GM23338 (cell line): ENCODE measurements around the gene TIMM22. TPM values are rescaled to one million over a fixed set of nuclear protein-coding genes. Genes with fewer than 3 reads are reported as not detected.
A peak's percentile ranks its signal among the peaks of the same experiment; 100 is the strongest.
"Not testable (repeated sequence)": the region's sequence is repeated elsewhere in the genome, so short reads cannot be mapped to it uniquely, and the experiment has no call there.

Experiments used
- ATAC-seq: fragments of 200-7000 bp; cut with Tn5 transposase; 3 replicates; pipeline ENCODE4 v1.9.1; 2020
- DNase-seq: peaks from one replicate; pipeline ENCODE4 v3.0.0-alpha.2; 2015; ENCODE audit warnings: low spot score
- H2AFZ ChIP-seq: fragments of 200-600 bp; sonication (generic); 2 replicates; pipeline ENCODE4 v1.8.0; 2016; ENCODE audit warnings: antibody characterized with exemption, mild to moderate bottlenecking, moderate library complexity
- H3F3A ChIP-seq: fragments of 200-600 bp; sonication (generic); replicated peaks from 2 replicates; pipeline ENCODE4 v1.8.0; 2017; ENCODE audit warnings: antibody characterized with exemption, mixed run types, low read depth
- H3K27ac ChIP-seq: fragments of 200-600 bp; sonication (generic); 2 replicates; pipeline ENCODE4 v1.6.1; 2016; ENCODE audit warnings: low read depth
- H3K27me3 ChIP-seq: fragments of 200-600 bp; sonication (generic); 2 replicates; pipeline ENCODE4 v1.8.0; 2016; ENCODE audit warnings: mild to moderate bottlenecking, mixed run types, moderate library complexity; ENCODE audit not compliant: insufficient read depth
- H3K36me3 ChIP-seq: fragments of 200-600 bp; sonication (generic); 2 replicates; pipeline ENCODE4 v1.8.0; 2016; ENCODE audit warnings: mild to moderate bottlenecking; ENCODE audit not compliant: insufficient read depth
- H3K4me1 ChIP-seq: fragments of 200-600 bp; sonication (generic); 2 replicates; pipeline ENCODE4 v1.8.0; 2016; ENCODE audit warnings: mild to moderate bottlenecking, moderate library complexity; ENCODE audit not compliant: insufficient read depth
- H3K4me2 ChIP-seq: fragments of 200-600 bp; sonication (generic); 2 replicates; pipeline ENCODE4 v1.7.1; 2017; ENCODE audit warnings: mixed run types
- H3K4me3 ChIP-seq: fragments of 200-600 bp; sonication (generic); 2 replicates; pipeline ENCODE4 v1.6.1; 2016; ENCODE audit warnings: mixed run types
- H3K79me2 ChIP-seq: fragments of 200-600 bp; sonication (generic); replicated peaks from 2 replicates; pipeline ENCODE4 v1.8.0; 2017; ENCODE audit warnings: mild to moderate bottlenecking; ENCODE audit not compliant: insufficient read depth
- H3K9me2 ChIP-seq: fragments of 200-600 bp; sonication (generic); 2 replicates; pipeline ENCODE4 v1.8.0; 2017; ENCODE audit not compliant: insufficient read depth
- H4K20me1 ChIP-seq: fragments of 200-600 bp; sonication (generic); replicated peaks from 2 replicates; pipeline ENCODE4 v1.8.0; 2017; ENCODE audit warnings: mild to moderate bottlenecking; ENCODE audit not compliant: insufficient read depth
- H3K27ac Mint-ChIP-seq: 2 replicates; pipeline ENCODE4 v1.8.0; 2020; ENCODE audit warnings: inconsistent platforms, mild to moderate bottlenecking, moderate library complexity, mixed read lengths
- H3K27me3 Mint-ChIP-seq: 3 replicates; pipeline ENCODE4 v1.8.0; 2022; ENCODE audit warnings: low read depth, mild to moderate bottlenecking, moderate library complexity, mixed read lengths, inconsistent platforms; ENCODE audit not compliant: insufficient read depth, poor library complexity
- H3K36me3 Mint-ChIP-seq: 3 replicates; pipeline ENCODE4 v1.8.0; 2021; ENCODE audit warnings: low read depth, mild to moderate bottlenecking, inconsistent platforms, moderate library complexity, mixed read lengths
- H3K4me1 Mint-ChIP-seq: 3 replicates; pipeline ENCODE4 v1.8.0; 2020; ENCODE audit warnings: mild to moderate bottlenecking, inconsistent platforms, mixed read lengths
- H3K4me3 Mint-ChIP-seq: 3 replicates; pipeline ENCODE4 v1.8.0; 2021; ENCODE audit warnings: moderate library complexity, mild to moderate bottlenecking, inconsistent platforms, mixed read lengths
- H3K9me3 Mint-ChIP-seq: 3 replicates; pipeline ENCODE4 v1.8.0; 2020; ENCODE audit warnings: moderate library complexity, mild to moderate bottlenecking, inconsistent platforms, mixed read lengths
- CREB1 ChIP-seq: fragments of 250-450 bp; sonication (Bioruptor Pico); IDR thresholded peaks from 2 replicates; pipeline ENCODE4 v1.5.0; 2020; ENCODE audit warnings: low read depth, mild to moderate bottlenecking, moderate library complexity
- EZH2phosphoT487 ChIP-seq: fragments of 200-600 bp; sonication (generic); IDR thresholded peaks from one replicate; pipeline ENCODE4 v1.8.1; 2018; ENCODE audit warnings: antibody characterized with exemption; ENCODE audit not compliant: unreplicated experiment
- POLR2AphosphoS5 ChIP-seq: IDR thresholded peaks from 2 replicates; pipeline ENCODE4 v1.6.1; 2016; ENCODE audit warnings: antibody characterized with exemption, low read depth
- STAT1 ChIP-seq: IDR thresholded peaks from one replicate; pipeline ENCODE4 v1.6.1; 2016; ENCODE audit warnings: antibody characterized with exemption; ENCODE audit not compliant: unreplicated experiment
- ZNF114 ChIP-seq: fragments of 250-450 bp; sonication (Bioruptor Pico); IDR thresholded peaks from 2 replicates; pipeline ENCODE4 v1.5.0; 2020; ENCODE audit warnings: mild to moderate bottlenecking, moderate library complexity
- ZNF331 ChIP-seq: fragments of 250-450 bp; sonication (Bioruptor Pico); IDR thresholded peaks from 2 replicates; pipeline ENCODE4 v1.5.0; 2020; ENCODE audit warnings: low read depth, mild to moderate bottlenecking, moderate library complexity
- polyA plus RNA-seq: library from polyadenylated mRNA; unstranded; fragments of >200 nt; fragmentation: Nextera tagmentation; extraction: Ambion mirVana; gene quantifications from 2 replicates; pipeline ENCODE4 v1.2.1, GENCODE V29; 2016
- total RNA-seq: library from RNA; depleted of rRNA; stranded (reverse); fragments of >200 nt; shearing (Covaris generic); gene quantifications from 2 replicates; pipeline ENCODE4 v1.2.3, GENCODE V29; 2014
- TF ChIP-seq, protein P1 (sequence below): IDR thresholded peaks from 2 replicates; pipeline ENCODE4 v1.6.1; 2016; ENCODE audit warnings: antibody characterized with exemption
- TF ChIP-seq, protein P2 (sequence below): IDR thresholded peaks from one replicate; pipeline ENCODE4 v1.6.1; 2018; ENCODE audit warnings: antibody characterized with exemption; ENCODE audit not compliant: unreplicated experiment
- TF ChIP-seq, protein P3 (sequence below), 2 experiments: fragments of 200-600 bp in 1 of 2; sonication (generic) in 1 of 2; conservative IDR thresholded peaks; 2 replicates each; pipeline versions ENCODE4 v1.5.1 to v1.6.1; 2016 to 2017; ENCODE audit warnings: antibody characterized with exemption in 2 of 2, low read depth in 2 of 2, mild to moderate bottlenecking in 2 of 2, moderate library complexity in 1 of 2

The TIMM22 gene
- total and polyA plus RNA-seq, 2 experiments from 2014 or later, result 21.9 to 24.4 TPM

DNA sequence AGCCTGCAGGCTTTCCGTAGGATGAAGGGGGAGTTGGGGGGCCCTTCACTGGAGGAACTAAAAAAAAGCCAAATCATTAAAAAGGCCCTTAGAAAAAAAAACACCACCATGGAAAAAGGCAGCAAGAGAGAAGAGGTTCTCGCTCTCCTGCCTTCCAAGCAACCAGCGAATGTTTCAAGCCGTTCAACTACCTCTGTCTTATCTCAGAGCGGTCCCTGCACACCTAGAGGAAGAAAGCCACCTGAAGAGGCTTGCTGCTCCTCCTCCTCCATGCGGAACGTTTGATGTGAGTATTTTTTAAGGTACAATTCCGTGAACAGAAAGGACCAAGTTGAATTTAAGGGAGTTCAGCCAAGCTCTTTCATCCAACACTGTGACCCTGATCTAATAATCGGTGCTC lies 26.6 kb upstream of the TIMM22 start (continued):
- TF ChIP-seq, protein P1, sequence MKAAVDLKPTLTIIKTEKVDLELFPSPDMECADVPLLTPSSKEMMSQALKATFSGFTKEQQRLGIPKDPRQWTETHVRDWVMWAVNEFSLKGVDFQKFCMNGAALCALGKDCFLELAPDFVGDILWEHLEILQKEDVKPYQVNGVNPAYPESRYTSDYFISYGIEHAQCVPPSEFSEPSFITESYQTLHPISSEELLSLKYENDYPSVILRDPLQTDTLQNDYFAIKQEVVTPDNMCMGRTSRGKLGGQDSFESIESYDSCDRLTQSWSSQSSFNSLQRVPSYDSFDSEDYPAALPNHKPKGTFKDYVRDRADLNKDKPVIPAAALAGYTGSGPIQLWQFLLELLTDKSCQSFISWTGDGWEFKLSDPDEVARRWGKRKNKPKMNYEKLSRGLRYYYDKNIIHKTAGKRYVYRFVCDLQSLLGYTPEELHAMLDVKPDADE, result no peak
- TF ChIP-seq CREB1 (CRISPR knock-in tag) (no peak), STAT1 (no peak), POLR2AphosphoS5 (no peak), EZH2phosphoT487 (no peak), ZNF331 (no peak), ZNF114 (CRISPR knock-in tag) (no peak)
- TF ChIP-seq, protein P2, sequence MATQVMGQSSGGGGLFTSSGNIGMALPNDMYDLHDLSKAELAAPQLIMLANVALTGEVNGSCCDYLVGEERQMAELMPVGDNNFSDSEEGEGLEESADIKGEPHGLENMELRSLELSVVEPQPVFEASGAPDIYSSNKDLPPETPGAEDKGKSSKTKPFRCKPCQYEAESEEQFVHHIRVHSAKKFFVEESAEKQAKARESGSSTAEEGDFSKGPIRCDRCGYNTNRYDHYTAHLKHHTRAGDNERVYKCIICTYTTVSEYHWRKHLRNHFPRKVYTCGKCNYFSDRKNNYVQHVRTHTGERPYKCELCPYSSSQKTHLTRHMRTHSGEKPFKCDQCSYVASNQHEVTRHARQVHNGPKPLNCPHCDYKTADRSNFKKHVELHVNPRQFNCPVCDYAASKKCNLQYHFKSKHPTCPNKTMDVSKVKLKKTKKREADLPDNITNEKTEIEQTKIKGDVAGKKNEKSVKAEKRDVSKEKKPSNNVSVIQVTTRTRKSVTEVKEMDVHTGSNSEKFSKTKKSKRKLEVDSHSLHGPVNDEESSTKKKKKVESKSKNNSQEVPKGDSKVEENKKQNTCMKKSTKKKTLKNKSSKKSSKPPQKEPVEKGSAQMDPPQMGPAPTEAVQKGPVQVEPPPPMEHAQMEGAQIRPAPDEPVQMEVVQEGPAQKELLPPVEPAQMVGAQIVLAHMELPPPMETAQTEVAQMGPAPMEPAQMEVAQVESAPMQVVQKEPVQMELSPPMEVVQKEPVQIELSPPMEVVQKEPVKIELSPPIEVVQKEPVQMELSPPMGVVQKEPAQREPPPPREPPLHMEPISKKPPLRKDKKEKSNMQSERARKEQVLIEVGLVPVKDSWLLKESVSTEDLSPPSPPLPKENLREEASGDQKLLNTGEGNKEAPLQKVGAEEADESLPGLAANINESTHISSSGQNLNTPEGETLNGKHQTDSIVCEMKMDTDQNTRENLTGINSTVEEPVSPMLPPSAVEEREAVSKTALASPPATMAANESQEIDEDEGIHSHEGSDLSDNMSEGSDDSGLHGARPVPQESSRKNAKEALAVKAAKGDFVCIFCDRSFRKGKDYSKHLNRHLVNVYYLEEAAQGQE, result no peak
- TF ChIP-seq, protein P3, sequence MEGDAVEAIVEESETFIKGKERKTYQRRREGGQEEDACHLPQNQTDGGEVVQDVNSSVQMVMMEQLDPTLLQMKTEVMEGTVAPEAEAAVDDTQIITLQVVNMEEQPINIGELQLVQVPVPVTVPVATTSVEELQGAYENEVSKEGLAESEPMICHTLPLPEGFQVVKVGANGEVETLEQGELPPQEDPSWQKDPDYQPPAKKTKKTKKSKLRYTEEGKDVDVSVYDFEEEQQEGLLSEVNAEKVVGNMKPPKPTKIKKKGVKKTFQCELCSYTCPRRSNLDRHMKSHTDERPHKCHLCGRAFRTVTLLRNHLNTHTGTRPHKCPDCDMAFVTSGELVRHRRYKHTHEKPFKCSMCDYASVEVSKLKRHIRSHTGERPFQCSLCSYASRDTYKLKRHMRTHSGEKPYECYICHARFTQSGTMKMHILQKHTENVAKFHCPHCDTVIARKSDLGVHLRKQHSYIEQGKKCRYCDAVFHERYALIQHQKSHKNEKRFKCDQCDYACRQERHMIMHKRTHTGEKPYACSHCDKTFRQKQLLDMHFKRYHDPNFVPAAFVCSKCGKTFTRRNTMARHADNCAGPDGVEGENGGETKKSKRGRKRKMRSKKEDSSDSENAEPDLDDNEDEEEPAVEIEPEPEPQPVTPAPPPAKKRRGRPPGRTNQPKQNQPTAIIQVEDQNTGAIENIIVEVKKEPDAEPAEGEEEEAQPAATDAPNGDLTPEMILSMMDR (conservative IDR thresholded peaks at IDR 0.05; ENCODE audit: low read depth in 2 of 2), result no peak

DNA sequence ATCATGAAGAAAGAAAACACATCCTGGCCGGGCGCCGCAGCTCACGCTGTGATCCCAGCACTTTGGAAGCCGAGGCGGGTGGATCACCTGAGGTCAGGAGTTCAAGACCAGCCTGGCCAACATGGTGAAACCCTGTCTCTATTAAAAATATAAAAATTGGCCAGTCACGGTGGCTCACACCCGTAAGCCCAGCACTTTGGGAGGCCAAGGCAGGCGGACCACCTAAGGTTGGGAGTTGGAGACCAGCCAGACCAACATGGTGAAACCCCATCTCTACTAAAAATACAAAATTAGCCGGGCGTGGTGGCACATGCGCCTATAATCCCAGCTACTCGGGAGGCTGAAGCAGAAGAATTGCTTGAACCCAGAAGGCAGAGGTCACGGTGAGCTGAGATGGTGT lies 25.1 kb upstream of the TIMM22 start:
- Histone ChIP-seq H3K79me2 (peaks cover 100% of the 10 kb centered on the region), H3K4me1 (peaks cover 66% of the 10 kb centered on the region), H4K20me1 (peaks cover 72% of the 10 kb centered on the region), H3K27ac (peak overlapping the region; percentile 85; the same call in 1 of the 2 replicates)
- ATAC-seq, H3F3A ChIP-seq, H3K9me2 ChIP-seq, H3K27ac Mint-ChIP-seq, H3K4me2 ChIP-seq, H3K4me3 ChIP-seq, H3K27me3 Mint-ChIP-seq, H3K4me3 Mint-ChIP-seq, DNase-seq, H3K27me3 ChIP-seq, H2AFZ ChIP-seq, H3K36me3 ChIP-seq, H3K9me3 Mint-ChIP-seq: not testable (repeated sequence)
- peaks cover 12% of the 10 kb centered on the region for H3K36me3 Mint-ChIP-seq
- peaks cover 60% of the 10 kb centered on the region for H3K4me1 Mint-ChIP-seq
